RWPE2 (cell line): ENCODE data around the gene EPS15.
A peak's percentile ranks its signal among the peaks of the same experiment; 100 is the strongest.

ENCODE experiments used
- ATAC-seq: fragments of 200-7000 bp; cut with Tn5 transposase; 3 replicates; pipeline ENCODE4 v1.9.1; 2021; ENCODE audit warnings: low read depth
- DNase-seq: peaks from one replicate; pipeline ENCODE4 v3.0.0-alpha.2; 2020; ENCODE audit warnings: low spot score
- H3K27ac ChIP-seq: fragments of 450-650 bp; 2 replicates; pipeline ENCODE4 v1.5.1; 2017; ENCODE audit warnings: mild to moderate bottlenecking; ENCODE audit not compliant: poor library complexity, severe bottlenecking
- H3K27me3 ChIP-seq: fragments of 250-450 bp; sonication (Bioruptor Pico); 2 replicates; pipeline ENCODE4 v1.5.1; 2021; ENCODE audit warnings: mild to moderate bottlenecking, moderate library complexity; ENCODE audit not compliant: insufficient read depth, poor library complexity, severe bottlenecking
- H3K36me3 ChIP-seq: fragments of 250-450 bp; sonication (Bioruptor Pico); 2 replicates; pipeline ENCODE4 v1.5.1; 2020; ENCODE audit warnings: low read depth, mild to moderate bottlenecking, moderate library complexity
- H3K4me1 ChIP-seq: fragments of 250-450 bp; sonication (Bioruptor Pico); 2 replicates; pipeline ENCODE4 v1.5.1; 2021; ENCODE audit warnings: mild to moderate bottlenecking, moderate library complexity; ENCODE audit not compliant: insufficient read depth, poor library complexity, severe bottlenecking
- H3K4me3 ChIP-seq: fragments of 250-450 bp; sonication (Bioruptor Pico); 2 replicates; pipeline ENCODE4 v1.5.1; 2021; ENCODE audit warnings: mild to moderate bottlenecking, moderate library complexity; ENCODE audit not compliant: severe bottlenecking
- H3K9me3 ChIP-seq: fragments of 250-450 bp; sonication (Bioruptor Pico); 2 replicates; pipeline ENCODE4 v1.5.1; 2021; ENCODE audit warnings: mild to moderate bottlenecking, moderate library complexity; ENCODE audit not compliant: severe bottlenecking
- TF ChIP-seq, protein P1 (sequence below): fragments of 450-650 bp; IDR thresholded peaks from one replicate; pipeline ENCODE4 v1.5.1; 2017; ENCODE audit warnings: mild to moderate bottlenecking, moderate library complexity; ENCODE audit not compliant: poor library complexity, severe bottlenecking

The EPS15 gene

DNA sequence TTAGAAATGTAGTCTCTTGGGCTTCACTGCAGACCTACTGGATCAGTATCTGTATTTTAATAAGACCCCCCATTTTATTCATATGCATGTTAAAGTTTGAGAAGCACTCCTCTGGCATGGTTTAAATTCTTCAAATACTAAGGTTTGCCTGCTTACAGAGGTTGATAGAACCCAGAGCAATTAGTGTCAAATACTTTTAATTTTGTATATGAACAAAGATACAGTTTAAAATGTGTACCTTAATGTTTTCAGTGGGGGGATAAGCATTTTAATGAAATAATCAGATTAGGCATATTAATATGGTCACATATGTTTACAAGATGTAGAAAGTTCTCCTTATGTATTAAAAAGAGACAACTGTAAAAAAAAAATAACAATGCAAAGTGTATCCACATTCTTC, 40.4 kb upstream of the EPS15 start:
- Histone ChIP-seq H3K9me3 (no peaks in the 10 kb centered on the region), H3K4me1 (peaks cover 36% of the 10 kb centered on the region), H3K36me3 (no peaks in the 10 kb centered on the region), H3K4me3 (no peak overlapping the region), H3K27me3 (no peaks in the 10 kb centered on the region), H3K27ac (peak overlapping the region; percentile 96)
- ATAC-seq, result no peak
- TF ChIP-seq, protein P1, sequence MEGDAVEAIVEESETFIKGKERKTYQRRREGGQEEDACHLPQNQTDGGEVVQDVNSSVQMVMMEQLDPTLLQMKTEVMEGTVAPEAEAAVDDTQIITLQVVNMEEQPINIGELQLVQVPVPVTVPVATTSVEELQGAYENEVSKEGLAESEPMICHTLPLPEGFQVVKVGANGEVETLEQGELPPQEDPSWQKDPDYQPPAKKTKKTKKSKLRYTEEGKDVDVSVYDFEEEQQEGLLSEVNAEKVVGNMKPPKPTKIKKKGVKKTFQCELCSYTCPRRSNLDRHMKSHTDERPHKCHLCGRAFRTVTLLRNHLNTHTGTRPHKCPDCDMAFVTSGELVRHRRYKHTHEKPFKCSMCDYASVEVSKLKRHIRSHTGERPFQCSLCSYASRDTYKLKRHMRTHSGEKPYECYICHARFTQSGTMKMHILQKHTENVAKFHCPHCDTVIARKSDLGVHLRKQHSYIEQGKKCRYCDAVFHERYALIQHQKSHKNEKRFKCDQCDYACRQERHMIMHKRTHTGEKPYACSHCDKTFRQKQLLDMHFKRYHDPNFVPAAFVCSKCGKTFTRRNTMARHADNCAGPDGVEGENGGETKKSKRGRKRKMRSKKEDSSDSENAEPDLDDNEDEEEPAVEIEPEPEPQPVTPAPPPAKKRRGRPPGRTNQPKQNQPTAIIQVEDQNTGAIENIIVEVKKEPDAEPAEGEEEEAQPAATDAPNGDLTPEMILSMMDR, result no peak
- no peak for DNase-seq

DNA sequence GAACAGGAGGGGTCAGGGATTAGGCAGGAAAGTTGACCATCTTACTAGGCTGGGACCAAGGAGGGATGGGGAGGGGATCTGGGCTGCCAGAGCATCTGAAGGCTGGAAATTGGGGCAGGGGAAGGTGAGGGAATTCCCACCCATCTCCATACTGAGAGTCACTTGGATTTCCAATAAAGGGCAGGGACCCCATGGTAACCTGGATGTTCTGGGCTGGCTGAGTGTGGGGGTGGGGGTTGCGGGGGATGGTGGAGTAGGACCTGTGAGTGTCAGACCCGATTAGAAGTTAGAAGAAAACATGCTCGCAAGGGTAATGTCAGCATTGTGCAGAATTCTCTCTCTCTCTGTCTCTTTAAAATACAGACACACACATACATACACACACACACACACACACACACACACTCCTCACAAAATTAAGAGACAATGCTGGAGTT, 40.0 kb upstream of the EPS15 start:
- TF ChIP-seq, protein P1, result no peak
- Histone ChIP-seq H3K27ac (peak overlapping the region; percentile 96), H3K9me3 (no peaks in the 10 kb centered on the region), H3K4me3 (no peak overlapping the region), H3K4me1 (peaks cover 32% of the 10 kb centered on the region), H3K36me3 (no peaks in the 10 kb centered on the region), H3K27me3 (no peaks in the 10 kb centered on the region)
- no peak for DNase-seq
- ATAC-seq, result no peak

DNA sequence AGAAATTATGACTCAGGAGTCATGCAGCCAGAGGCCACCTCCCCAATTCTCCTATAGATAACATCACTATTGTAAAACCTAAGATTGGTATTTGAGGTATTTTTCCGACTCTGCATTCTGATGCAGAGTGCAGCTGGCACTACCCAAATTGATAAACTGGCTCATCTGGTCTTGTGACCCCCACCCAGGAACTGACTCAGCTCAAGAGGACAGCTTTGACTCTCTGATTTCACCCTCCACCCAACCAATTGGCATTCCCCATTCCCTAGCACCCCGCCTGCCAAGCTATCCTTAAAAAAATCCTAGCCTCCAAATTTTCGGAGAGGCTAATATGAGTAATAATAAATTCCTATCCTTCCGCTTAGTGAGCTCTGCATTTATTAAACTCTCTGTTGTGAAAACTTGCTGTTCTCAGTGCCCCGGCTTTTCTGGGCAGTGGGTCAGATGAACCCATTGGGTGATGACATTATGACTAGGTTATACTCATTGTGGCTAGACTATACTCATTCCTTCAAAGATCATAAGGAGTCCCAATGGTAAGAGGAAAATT, 39.4 kb upstream of the EPS15 start:
- Histone ChIP-seq H3K4me3 (no peak overlapping the region), H3K27me3 (no peaks in the 10 kb centered on the region), H3K36me3 (no peaks in the 10 kb centered on the region), H3K9me3 (no peaks in the 10 kb centered on the region), H3K4me1 (peaks cover 30% of the 10 kb centered on the region), H3K27ac (peak overlapping the region; percentile 96)
- TF ChIP-seq, protein P1, result no peak
- DNase-seq (peak; percentile 84), ATAC-seq (peak; percentile 91)

DNA sequence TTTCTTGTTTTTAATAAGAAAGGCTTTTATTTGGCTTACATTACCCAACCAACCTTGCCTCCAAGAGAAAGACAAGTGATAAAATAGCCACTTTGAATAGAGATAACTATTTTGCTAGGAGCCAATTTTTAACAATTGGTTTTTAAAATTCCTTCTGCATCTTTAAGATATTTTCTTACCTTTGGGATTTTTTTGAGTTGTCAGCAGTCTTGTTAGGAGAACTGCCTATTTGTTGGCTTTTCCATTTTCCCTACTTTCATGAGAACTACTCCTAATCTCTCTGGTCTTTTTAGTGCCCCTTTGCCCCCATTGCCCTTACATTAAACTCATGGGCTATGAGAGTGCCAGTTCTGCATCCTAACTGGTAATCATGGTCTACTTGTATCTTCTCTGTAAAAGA, 38.1 kb upstream of the EPS15 start:
- peaks cover 30% of the 10 kb centered on the region for H3K4me1 ChIP-seq
- H3K4me3 ChIP-seq, result no peak overlapping the region
- H3K27ac ChIP-seq, result peak overlapping the region; percentile 96
- TF ChIP-seq, protein P1, result no peak
- no peak for ATAC-seq
- no peaks in the 10 kb centered on the region for H3K36me3 ChIP-seq
- no peaks in the 10 kb centered on the region for H3K9me3 ChIP-seq
- no peak for DNase-seq
- no peaks in the 10 kb centered on the region for H3K27me3 ChIP-seq

DNA sequence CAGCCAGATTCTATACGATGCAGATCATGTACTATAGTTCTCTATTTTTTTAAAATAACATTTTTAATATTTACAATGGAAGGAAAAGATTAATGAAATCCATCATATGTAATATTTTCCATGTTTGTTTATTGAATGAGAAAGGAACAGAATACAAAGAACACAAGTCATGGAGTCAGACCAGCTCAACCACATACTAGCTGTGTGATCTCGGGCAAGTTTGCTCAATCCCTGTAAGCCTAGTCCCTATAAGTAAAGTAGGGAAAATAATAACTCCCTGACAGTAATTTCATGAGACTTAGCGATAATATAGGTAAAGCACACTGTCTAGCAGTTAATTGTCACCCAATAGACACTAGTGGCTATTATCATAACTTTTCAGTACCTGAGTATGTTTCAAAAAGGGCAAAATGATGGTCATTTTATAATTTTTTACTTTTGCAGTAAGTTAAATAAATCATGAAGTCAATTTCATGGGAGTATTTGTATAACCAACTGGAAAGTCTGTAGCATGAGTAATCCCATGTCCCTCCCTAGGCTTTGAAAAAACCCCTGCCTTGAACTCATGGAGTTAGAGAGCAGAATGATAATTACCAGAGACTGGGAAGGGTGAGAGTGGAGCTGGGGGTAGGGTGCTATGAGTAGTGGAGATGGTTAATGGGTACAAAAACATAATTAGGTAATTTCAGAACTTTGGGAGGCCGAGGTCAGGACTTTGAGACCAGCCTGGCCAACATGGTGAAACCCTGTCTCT, 37.0 kb upstream of the EPS15 start:
- H3K4me1 ChIP-seq, result peaks cover 30% of the 10 kb centered on the region
- no peak for ATAC-seq
- H3K27ac ChIP-seq, result peak overlapping the region; percentile 96
- DNase-seq, result no peak
- no peak overlapping the region for H3K4me3 ChIP-seq
- no peaks in the 10 kb centered on the region for H3K9me3 ChIP-seq
- no peaks in the 10 kb centered on the region for H3K36me3 ChIP-seq
- TF ChIP-seq, protein P1, result no peak
- H3K27me3 ChIP-seq, result no peaks in the 10 kb centered on the region
